GM21786 (cell line): Measurements from ENCODE around the gene PIP4K2B.

Source experiments
- ATAC-seq: cut with Tn5 transposase; IDR thresholded peaks from one replicate; pipeline ENCODE4 v1.9.1; 2021; ENCODE audit not compliant: unreplicated experiment

PIP4K2B gene

GRCh38 chr17:38746004-38746848, 53.1 kb downstream of the PIP4K2B start:
- no peak for ATAC-seq

- no peak for ATAC-seq
Observed at GRCh38 chr17:38745545-38745944, 53.8 kb downstream of the PIP4K2B start.

DNA sequence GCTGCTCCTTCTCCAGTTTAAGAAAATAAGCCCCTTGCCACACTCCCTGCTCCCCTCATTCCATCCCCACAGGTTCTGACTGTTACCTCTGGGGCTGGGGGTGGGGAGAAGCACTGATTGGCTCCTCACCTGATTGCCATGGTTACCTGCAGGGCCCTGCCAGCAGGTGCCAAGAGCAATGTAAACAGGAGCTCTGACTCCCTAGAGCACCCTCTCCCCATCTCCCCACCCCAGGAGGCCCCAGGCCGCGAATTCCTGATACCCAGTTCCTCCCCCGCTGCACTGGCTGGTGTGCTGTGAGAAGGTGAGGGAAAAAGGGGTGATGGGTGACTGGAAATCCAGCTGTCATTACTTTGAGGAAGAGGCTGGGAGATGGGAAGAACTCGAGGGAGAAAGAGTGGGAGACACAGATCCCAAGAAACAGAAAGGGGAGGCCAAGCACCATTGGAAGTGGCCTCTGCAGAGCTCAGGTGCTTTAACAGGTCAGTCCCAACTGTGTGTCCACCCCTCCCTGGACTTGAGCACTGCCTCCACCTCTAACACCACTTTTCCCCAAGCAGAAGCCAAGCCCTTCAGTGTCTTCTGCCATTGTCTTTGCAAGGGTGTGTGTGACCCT, 55.7 kb downstream of the PIP4K2B start:
- no peak for ATAC-seq

- ATAC-seq, result no peak
Observed at GRCh38 chr17:38742411-38743308, 56.7 kb downstream of the PIP4K2B start.

DNA sequence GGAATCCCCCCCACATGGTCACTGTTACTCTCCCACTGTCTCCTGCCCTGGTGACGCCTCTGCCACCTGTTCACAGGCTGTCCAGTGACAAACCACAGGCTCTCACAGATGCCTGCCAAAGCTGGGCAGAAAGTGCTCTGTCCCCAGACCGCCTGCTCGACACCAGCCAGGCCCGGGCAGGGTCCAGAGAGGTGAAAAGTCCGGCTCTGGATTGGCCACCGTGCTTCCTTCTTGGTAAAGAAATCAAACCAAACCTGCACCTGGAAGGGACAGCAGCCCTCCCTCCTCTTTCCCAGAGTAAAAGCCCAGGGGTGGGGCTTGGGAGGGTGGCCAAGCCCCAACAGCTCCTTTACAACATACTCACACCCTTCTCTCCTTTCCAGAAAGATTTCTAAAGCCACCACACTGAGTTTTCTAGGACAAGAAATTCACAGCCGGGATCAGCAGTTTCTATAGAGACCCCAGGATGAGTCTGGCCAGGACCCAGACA, 57.4 kb downstream of the PIP4K2B start:
- ATAC-seq, result no peak

DNA sequence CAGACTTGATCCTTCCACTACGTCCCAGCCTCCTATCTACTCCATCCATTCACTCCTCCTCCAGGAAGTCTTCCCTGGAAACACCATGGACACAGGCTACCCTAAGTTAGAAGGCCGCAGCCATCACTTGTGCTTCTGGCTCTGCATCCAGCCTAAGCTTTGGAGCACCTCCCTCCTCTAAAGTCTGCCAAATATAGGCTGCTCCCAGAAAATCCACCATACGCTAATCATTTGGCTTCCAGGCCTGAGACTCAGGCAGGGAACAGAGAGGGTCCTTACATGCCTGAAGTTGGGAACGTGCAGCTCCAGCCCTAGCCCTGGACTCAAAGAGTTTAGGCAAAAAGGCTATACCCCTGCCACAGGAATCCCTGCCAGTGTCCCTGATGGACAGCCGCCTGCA, 57.9 kb downstream of the PIP4K2B start:
- no peak for ATAC-seq

GRCh38 chr17:38740806-38741205, 58.5 kb downstream of the PIP4K2B start:
- no peak for ATAC-seq

DNA sequence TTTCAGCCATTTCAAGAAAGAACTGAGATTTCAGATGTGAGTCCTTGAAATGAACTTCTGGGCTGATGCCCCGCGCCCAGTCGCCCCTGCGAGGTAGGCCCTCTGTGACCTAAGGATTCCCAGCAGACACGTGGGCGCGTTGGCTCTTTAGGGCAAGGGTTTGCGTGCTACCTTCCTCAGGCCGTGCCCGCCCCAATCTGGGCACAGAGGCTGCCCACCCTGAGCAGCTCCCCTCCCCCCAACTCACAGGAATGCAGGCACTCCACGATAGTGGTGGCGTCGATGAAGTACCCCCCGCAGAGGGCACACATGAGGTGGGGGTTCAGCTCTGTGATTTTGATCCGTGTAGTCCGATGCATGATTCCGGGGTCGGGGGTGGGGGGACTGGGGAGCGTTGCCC, 59.3 kb downstream of the PIP4K2B start:
- no peak for ATAC-seq

DNA sequence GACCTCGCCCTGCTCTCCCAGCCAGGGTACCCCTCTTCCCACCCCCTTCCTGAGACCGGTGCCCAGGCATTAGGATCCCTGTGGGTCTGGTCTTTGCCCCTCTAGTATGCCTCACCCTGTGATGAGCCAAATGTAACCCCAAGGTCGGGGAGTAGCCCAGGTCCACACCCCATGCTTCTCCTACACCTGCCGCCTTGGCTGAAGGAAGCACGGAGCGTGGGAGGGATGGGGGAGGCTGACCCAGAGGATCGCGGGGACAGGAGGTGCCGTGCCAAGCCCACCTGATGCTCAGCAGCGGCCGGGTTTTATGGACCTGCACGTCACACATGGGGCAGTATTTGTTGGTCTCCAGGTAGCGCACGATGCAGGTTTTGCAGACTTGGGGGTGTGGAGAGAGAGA, 60.1 kb downstream of the PIP4K2B start:
- no peak for ATAC-seq

DNA sequence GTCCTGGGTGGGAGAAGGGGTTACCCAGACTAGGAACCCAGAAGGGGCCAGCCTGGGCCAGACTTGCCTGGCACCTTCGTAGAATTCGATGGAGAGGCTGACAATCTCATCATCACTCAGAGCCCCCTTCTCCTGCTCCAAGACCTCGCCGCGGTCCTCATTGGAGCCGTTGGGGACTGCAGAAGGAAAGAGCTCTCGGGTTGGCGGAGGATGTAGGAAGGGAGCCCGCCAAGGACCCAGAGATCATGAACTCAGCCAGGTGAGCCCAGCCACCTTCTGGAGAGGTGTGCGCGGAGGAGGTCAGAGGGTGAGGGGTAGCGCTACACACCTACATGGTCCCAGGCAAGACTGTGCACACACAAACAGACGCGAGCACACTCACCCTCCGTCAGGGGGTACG, 60.7 kb downstream of the PIP4K2B start:
- no peak for ATAC-seq

DNA sequence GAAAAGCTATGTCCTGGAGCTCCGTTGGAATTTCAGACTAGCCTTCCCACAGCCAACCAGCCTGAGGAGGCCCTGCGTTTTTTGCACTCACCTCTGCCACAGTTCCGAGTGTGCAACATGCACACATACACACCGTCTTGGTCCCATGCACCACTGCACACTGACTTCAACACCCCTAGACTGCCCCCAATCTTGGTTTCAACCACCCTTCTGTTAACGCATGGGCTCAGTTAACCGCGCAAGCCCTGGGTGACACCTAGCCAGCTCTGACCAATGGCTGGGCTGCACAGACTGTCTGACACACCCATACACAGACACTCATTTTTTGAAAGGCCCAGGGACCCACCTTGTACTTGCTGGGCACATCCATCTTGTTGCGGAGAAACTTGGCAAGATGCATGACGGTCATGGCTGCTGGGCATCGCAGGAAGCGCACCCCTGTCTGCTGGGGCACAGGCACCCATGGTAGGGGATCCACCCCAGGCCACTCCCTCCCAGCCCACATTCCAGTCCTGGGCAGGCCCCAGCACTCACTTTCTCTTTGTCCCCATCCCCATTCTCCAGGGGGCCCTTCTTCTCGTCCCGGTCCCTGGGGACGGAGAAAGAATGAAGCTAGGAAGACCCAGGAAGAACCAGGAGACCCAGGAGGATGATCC, 61.2 kb downstream of the PIP4K2B start:
- ATAC-seq, result no peak

DNA sequence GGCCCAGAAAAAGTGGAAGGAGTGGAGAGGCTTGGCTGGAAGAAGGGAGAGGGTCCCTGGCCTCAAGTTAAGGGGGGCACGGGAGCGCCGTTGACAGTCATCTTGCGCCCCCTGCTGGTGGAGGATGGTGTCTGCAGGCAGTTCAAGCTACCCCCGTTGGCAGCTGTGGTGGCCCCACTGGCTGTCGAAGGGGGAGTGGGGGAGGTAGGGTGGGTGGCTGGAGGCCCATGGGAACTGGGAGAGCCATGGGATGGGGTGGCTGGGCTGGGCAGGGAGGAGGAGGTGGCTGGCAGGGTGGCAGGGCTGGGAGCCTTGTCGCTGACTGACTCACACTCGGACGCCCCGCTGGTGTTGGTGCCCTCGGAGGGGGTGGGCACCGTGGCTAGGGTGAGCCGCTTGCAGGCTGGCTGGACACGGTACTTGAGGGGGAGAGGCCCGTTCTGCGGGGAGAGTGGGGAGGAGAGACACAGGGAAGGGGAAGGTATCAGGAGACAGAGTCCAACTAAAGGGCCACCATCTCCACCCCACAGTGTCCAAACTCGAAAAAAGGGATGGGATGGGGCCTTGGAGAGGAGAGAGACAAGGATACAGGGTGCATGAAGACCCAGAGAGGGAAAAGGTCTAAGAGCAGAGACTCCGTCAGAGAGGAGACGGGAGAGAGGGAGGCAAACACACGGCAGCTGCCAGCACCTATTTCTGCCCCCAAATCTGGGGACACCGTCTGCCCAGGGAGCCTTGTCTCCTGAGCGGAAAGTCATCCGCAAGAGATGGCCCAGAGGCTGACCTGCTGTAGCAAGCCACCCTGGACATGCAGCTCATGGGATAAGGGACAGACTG, 64.0 kb downstream of the PIP4K2B start:
- no peak for ATAC-seq

- ATAC-seq, result no peak
Observed at GRCh38 chr17:38733982-38734973, 65.1 kb downstream of the PIP4K2B start.

DNA sequence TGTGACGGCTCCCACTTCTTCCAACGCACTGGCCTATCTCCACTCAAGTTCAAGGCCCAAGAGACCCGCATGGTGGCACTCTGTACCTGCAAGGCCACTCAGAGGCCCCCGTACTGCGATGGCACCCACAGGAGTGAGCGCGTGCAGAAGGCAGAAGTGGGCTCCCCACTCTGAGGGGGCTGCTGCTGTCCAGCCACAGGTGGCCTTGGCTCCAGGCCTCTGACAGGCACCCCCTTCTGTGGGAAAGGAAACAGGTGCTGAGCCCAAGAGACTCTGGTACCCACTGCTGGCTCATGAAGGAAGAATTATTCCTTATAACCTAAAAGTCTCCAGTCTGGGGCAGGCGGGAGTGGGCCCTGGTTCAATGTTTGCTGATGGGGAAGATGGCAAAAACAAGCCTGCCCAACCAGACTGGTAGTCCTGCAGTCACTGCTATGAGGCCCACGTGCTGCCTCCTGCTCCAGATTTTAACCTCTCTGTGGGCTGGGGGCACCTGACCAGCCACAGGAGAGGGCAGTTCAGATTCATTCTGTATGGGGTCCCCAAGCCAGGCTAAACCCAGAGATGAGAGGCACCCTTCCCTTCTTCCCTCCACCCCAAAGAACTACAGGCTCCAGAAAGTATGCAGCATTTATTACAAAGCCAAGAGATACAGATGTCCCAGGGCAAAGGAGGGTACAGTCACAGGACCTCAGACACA, 65.9 kb downstream of the PIP4K2B start:
- no peak for ATAC-seq

- ATAC-seq, result no peak
Observed at GRCh38 chr17:38732376-38733281, 66.7 kb downstream of the PIP4K2B start.

DNA sequence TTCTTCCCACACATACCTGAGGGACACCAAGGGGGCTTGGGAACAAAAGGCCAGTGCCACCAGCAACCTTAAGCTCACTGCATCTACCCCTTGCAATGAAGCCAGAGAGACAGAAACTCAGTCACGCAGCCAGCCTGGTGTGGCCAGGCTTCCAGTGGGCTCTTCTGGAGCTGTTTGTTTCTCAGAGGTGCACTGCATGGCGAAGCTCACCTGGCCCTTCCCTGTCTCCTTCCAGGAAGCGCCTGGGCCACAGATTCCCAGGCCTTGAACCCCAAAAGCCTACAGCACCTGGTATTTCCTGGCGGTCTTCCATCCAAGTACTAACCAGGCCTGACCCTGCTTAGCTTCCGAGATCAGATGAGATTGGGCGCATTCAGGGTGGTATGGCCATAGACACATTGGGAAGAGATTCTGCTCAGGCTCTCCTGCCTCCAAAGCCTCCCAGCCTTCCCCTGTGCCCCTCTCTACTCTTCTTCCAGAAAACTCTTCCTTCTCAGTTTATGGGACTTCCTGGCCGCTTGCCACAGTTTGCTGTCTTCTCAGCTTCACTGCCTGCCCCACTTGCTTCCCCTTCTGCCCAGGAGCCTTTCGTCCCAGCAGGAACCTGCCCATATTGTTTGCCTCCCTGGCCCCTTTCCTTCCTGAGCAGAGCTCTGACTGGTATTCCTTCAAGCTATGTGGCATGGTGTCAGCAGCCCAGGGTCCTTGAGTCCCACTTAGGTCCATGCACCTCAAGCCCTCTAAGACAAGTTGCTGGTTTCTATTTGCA, 67.6 kb downstream of the PIP4K2B start:
- ATAC-seq, result no peak
